BE2C (cell line): Measurements from ENCODE around the gene PLIN5.

Source experiments
- DNase-seq: peaks from one replicate; pipeline ENCODE4 v3.0.0-alpha.2; 2020
- H3K27me3 ChIP-seq: fragments of 250-450 bp; sonication (Bioruptor Pico); 2 replicates; pipeline ENCODE4 v1.5.1; 2020; ENCODE audit warnings: mild to moderate bottlenecking
- H3K36me3 ChIP-seq: fragments of 250-450 bp; sonication (Bioruptor Pico); 2 replicates; pipeline ENCODE4 v1.5.1; 2020; ENCODE audit warnings: mild to moderate bottlenecking
- H3K4me1 ChIP-seq: fragments of 250-450 bp; sonication (Bioruptor Pico); 2 replicates; pipeline ENCODE4 v1.5.1; 2020
- H3K4me3 ChIP-seq: 2 replicates; pipeline ENCODE4 v1.5.1; 2011; ENCODE audit warnings: low read depth, low read length
- H3K9me3 ChIP-seq: fragments of 250-450 bp; sonication (Bioruptor Pico); 2 replicates; pipeline ENCODE4 v1.5.1; 2020
- TF ChIP-seq, protein P1 (sequence below): IDR thresholded peaks from 2 replicates; pipeline ENCODE4 v1.5.1; 2012; ENCODE audit warnings: mild to moderate bottlenecking, low read depth, low read length

The PLIN5 gene

DNA sequence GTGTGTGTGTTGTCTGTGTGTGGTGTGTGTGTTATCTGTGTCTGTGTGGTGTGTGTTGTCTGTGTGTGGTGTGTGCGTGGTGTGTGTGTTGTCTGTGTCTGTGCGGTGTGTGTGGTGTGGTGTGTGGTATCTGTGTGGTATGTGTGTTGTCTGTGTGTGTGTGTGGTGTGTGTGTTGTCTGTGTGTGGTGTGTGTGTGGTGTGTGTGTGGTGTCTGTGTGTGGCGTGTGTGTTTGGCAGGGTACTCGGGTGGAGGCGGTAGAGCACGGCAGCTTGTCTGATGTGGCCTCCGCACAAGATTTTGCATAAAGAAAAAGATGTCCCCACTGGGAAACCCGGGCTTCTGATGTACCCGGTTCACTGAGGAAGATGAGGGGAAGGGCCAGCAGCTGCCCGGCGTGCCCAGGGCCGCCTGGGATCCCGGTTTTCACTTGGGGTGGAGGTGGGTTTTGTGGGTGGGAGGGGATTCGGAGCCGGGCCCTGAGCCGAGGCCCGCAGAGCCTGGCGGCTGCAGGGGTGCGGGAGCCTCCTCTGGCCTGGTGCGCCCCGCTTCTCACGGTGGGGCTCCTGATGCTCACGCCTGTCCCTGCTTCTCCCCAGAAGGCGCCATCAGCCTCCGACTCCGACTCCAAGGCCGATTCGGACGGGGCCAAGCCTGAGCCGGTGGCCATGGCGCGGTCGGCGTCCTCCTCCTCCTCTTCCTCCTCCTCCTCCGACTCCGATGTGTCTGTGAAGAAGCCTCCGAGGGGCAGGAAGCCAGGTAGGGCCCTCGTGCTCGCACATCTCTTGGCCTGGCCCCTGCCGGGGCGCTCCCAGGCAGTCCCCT is 41.7 kb downstream of the PLIN5 start:
- Histone ChIP-seq H3K27me3 (no peaks in the 10 kb centered on the region), H3K9me3 (peaks cover 6% of the 10 kb centered on the region; the same call in 1 of the 2 replicates), H3K36me3 (peaks cover 78% of the 10 kb centered on the region), H3K4me1 (no peaks in the 10 kb centered on the region), H3K4me3 (no peak overlapping the region)
- DNase-seq: no peak
- TF ChIP-seq, protein P1, sequence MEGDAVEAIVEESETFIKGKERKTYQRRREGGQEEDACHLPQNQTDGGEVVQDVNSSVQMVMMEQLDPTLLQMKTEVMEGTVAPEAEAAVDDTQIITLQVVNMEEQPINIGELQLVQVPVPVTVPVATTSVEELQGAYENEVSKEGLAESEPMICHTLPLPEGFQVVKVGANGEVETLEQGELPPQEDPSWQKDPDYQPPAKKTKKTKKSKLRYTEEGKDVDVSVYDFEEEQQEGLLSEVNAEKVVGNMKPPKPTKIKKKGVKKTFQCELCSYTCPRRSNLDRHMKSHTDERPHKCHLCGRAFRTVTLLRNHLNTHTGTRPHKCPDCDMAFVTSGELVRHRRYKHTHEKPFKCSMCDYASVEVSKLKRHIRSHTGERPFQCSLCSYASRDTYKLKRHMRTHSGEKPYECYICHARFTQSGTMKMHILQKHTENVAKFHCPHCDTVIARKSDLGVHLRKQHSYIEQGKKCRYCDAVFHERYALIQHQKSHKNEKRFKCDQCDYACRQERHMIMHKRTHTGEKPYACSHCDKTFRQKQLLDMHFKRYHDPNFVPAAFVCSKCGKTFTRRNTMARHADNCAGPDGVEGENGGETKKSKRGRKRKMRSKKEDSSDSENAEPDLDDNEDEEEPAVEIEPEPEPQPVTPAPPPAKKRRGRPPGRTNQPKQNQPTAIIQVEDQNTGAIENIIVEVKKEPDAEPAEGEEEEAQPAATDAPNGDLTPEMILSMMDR: no peak

DNA sequence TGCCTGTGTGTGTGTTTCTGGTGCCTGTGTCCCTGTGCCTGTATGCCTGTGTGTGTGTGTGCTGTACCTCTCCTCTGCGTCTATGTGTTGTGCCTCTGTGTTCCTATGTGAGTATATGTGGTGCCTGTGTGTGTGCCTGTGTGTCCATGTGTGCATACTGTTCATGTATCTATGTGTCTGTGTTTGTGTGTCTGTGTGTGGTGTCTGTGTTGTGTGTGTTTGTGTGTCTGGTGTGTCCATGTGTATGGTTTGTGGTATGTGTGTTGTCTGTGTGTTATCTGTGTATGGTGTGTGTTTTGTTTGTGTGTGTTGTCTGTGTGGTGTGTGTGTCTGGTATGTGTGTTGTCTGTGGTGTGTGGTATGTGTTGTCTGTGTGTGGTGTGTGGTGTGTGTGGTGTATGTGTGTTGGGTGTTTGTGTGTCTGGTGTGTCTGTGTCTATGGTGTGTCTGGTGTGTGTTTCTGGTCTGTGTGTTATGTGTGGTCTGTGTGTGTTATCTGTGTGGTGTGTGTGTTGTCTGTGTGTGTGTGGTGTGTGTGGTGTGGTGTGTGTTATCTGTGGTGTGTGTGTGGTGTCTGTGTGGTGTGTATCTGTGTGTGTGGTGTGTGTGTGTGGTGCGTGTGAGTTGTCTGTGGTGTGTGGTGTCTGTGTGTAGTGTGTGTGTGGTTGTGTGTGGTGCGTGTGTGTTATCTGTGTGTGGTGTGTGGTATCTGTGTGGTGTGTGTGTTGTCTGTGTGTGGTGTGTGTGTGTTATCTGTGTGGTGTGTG is 42.5 kb downstream of the PLIN5 start:
- DNase-seq: no peak
- Histone ChIP-seq H3K36me3 (peaks cover 72% of the 10 kb centered on the region), H3K4me1 (no peaks in the 10 kb centered on the region)

DNA sequence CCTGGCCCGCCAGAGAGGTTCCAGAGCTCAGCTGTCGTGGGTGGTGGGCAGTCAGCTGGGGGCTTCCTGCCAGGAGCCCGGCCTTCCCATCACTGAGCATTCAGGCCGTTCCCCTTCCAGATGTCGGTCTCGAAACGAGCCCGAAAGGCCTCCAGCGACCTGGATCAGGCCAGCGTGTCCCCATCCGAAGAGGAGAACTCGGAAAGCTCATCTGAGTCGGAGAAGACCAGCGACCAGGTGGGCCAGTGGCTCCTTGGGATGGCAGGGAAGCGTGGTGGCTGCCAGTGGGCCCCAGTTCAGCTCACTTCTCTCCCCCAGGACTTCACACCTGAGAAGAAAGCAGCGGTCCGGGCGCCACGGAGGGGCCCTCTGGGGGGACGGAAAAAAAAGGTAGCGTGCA is 43.6 kb downstream of the PLIN5 start:
- Histone ChIP-seq H3K4me3 (no peak overlapping the region), H3K36me3 (peaks cover 68% of the 10 kb centered on the region), H3K4me1 (no peaks in the 10 kb centered on the region), H3K27me3 (no peaks in the 10 kb centered on the region), H3K9me3 (peaks cover 6% of the 10 kb centered on the region; the same call in 1 of the 2 replicates)
- DNase-seq: no peak
- TF ChIP-seq, protein P1: no peak

More for the DNA sequence above, 42.5 kb downstream of the PLIN5 start:
- TF ChIP-seq, protein P1: no peak
- Histone ChIP-seq H3K4me3 (no peak overlapping the region), H3K27me3 (no peaks in the 10 kb centered on the region), H3K9me3 (peaks cover 6% of the 10 kb centered on the region; the same call in 1 of the 2 replicates)

DNA sequence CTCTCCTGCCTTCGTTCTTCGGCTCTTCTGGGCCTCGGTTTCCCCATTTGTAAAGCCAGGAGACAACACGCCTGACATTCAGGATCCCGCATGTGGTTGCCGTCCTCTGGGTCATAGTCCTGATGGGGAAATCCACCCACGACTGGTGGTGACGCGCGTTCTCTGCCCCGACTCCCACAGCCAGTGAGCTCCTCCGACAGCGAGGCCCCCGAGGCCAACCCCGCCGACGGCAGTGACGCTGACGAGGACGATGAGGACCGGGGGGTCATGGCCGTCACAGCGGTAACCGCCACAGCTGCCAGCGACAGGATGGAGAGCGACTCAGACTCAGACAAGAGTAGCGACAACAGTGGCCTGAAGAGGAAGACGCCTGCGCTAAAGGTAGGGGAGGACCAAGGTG is 46.5 kb downstream of the PLIN5 start:
- DNase-seq: no peak
- TF ChIP-seq, protein P1: no peak

DNA sequence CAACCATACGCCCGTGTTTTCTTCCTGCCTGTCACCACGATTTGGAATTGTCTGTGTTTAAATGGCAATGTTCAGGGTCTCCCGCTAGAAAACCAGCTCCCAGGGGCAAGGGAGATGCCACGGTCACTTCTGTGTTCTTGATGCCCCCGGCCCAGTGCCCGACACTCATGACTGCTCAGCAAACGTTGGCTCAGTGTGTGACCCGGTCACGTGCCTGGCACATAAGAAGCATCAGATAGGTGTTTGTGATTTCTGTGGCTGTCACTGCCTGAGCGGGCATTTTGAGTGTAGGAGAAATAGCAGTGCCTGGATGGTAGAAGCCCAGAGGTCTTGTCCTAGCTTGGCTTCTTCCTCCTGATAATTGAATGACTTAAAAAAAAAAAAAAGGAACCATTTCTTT is 47.5 kb downstream of the PLIN5 start:
- H3K36me3 ChIP-seq: peaks cover 48% of the 10 kb centered on the region

More for the DNA sequence above, 46.5 kb downstream of the PLIN5 start:
- peaks cover 6% of the 10 kb centered on the region; the same call in 1 of the 2 replicates for H3K9me3 ChIP-seq
- peaks cover 53% of the 10 kb centered on the region for H3K36me3 ChIP-seq
- no peak overlapping the region for H3K4me3 ChIP-seq
- H3K4me1 ChIP-seq: no peaks in the 10 kb centered on the region
- H3K27me3 ChIP-seq: no peaks in the 10 kb centered on the region

More for the DNA sequence above, 47.5 kb downstream of the PLIN5 start:
- TF ChIP-seq, protein P1: no peak
- H3K4me3 ChIP-seq: no peak overlapping the region
- peaks cover 5% of the 10 kb centered on the region; the same call in 1 of the 2 replicates for H3K9me3 ChIP-seq
- no peaks in the 10 kb centered on the region for H3K4me1 ChIP-seq
- DNase-seq: no peak
- no peaks in the 10 kb centered on the region for H3K27me3 ChIP-seq
